GM19372 (cell line): ENCODE measurements around the gene RHAG.
"Not testable (repeated sequence)": the region's sequence is repeated elsewhere in the genome, so short reads cannot be mapped to it uniquely, and the experiment has no call there.

Source experiments
- ATAC-seq: cut with Tn5 transposase; IDR thresholded peaks from one replicate; pipeline ENCODE4 v1.9.1; 2021; ENCODE audit warnings: mild to moderate bottlenecking, low read depth, moderate library complexity; ENCODE audit not compliant: unreplicated experiment

Gene RHAG

GRCh38 chr6:49637350-49637731 lies 702 bp upstream of the RHAG start:
- no peak for ATAC-seq

GRCh38 chr6:49635978-49636712 lies 494 bp downstream of the RHAG start:
- no peak for ATAC-seq

- no peak for ATAC-seq
Measured at GRCh38 chr6:49635480-49635879, 1.2 kb downstream of the RHAG start.

- no peak for ATAC-seq
Measured at GRCh38 chr6:49634836-49635218, 1.8 kb downstream of the RHAG start.

- no peak for ATAC-seq
Measured at GRCh38 chr6:49634092-49634835, 2.4 kb downstream of the RHAG start.

- no peak for ATAC-seq
Measured at GRCh38 chr6:49633541-49633940, 3.1 kb downstream of the RHAG start.

GRCh38 chr6:49632727-49633126 lies 3.9 kb downstream of the RHAG start:
- ATAC-seq = no peak

GRCh38 chr6:49629485-49630088 lies 7.1 kb downstream of the RHAG start:
- ATAC-seq = not testable (repeated sequence)

- no peak for ATAC-seq
Measured at GRCh38 chr6:49626811-49627210, 9.8 kb downstream of the RHAG start.

GRCh38 chr6:49618257-49618656 lies 18.4 kb downstream of the RHAG start:
- ATAC-seq = no peak

GRCh38 chr6:49614144-49614543 lies 22.5 kb downstream of the RHAG start:
- ATAC-seq = not testable (repeated sequence)

GRCh38 chr6:49609285-49609684 lies 27.4 kb downstream of the RHAG start:
- ATAC-seq = no peak

- ATAC-seq = not testable (repeated sequence)
Measured at GRCh38 chr6:49608275-49608674, 28.4 kb downstream of the RHAG start.

GRCh38 chr6:49607391-49607982 lies 29.2 kb downstream of the RHAG start:
- peak; percentile 18 for ATAC-seq

- peak; percentile 97 for ATAC-seq
Measured at GRCh38 chr6:49606721-49607390, 29.8 kb downstream of the RHAG start.

GRCh38 chr6:49604080-49604479 lies 32.6 kb downstream of the RHAG start:
- not testable (repeated sequence) for ATAC-seq

GRCh38 chr6:49587262-49587661 lies 49.4 kb downstream of the RHAG start:
- ATAC-seq = not testable (repeated sequence)

- ATAC-seq = no peak
Measured at GRCh38 chr6:49582529-49582928, 54.1 kb downstream of the RHAG start.

- no peak for ATAC-seq
Measured at GRCh38 chr6:49579649-49580048, 57.0 kb downstream of the RHAG start.

- no peak for ATAC-seq
Measured at GRCh38 chr6:49576618-49577017, 60.0 kb downstream of the RHAG start.
